HG02588 (cell line): ENCODE results near the gene INHBB.

Experiments
- ATAC-seq: cut with Tn5 transposase; IDR thresholded peaks from one replicate; pipeline ENCODE4 v1.9.1; 2021; ENCODE audit warnings: mild to moderate bottlenecking, moderate library complexity; ENCODE audit not compliant: unreplicated experiment

Gene INHBB

GRCh38 chr2:120341977-120342376 lies 4.0 kb upstream of the INHBB start:
- no peak for ATAC-seq

- ATAC-seq = no peak
These were observed 3.5 kb upstream of the INHBB start for GRCh38 chr2:120342446-120342845.

- no peak for ATAC-seq
These were observed 2.9 kb upstream of the INHBB start for GRCh38 chr2:120343100-120343432.

- ATAC-seq = peak; percentile 46
These were observed 2.4 kb upstream of the INHBB start for GRCh38 chr2:120343433-120344105.

GRCh38 chr2:120344214-120344975 lies 1.5 kb upstream of the INHBB start:
- ATAC-seq = no peak

- ATAC-seq = no peak
These were observed 857 bp upstream of the INHBB start for GRCh38 chr2:120344976-120345581.

- no peak for ATAC-seq
These were observed 328 bp upstream of the INHBB start for GRCh38 chr2:120345608-120346007.

GRCh38 chr2:120346667-120347358 lies 877 bp downstream of the INHBB start:
- ATAC-seq = no peak

- ATAC-seq = no peak
These were observed 1.6 kb downstream of the INHBB start for GRCh38 chr2:120347396-120348060.

GRCh38 chr2:120348134-120348736 lies 2.3 kb downstream of the INHBB start:
- ATAC-seq = no peak

GRCh38 chr2:120348737-120349439 lies 3.0 kb downstream of the INHBB start:
- ATAC-seq = no peak

- ATAC-seq = no peak
These were observed 3.5 kb downstream of the INHBB start for GRCh38 chr2:120349440-120349921.

- ATAC-seq = no peak
These were observed 4.1 kb downstream of the INHBB start for GRCh38 chr2:120350080-120350479.

GRCh38 chr2:120350801-120351320 lies 4.9 kb downstream of the INHBB start:
- no peak for ATAC-seq

GRCh38 chr2:120352696-120353590 lies 7.0 kb downstream of the INHBB start:
- ATAC-seq = no peak

- no peak for ATAC-seq
These were observed 7.6 kb downstream of the INHBB start for GRCh38 chr2:120353591-120353898.

- ATAC-seq = no peak
These were observed 8.0 kb downstream of the INHBB start for GRCh38 chr2:120353931-120354330.

GRCh38 chr2:120354467-120354866 lies 8.5 kb downstream of the INHBB start:
- no peak for ATAC-seq
